WTC11 (cell line): Measurements from ENCODE around the gene NKD1. TPM values are rescaled to one million over a fixed set of nuclear protein-coding genes. Genes with fewer than 3 reads are reported as not detected.
A peak's percentile ranks its signal among the peaks of the same experiment; 100 is the strongest.

Experiments
- ATAC-seq: fragments of 200-7000 bp; cut with Tn5 transposase; 2 replicates; pipeline ENCODE4 v1.10.0; 2021; ENCODE audit warnings: mild to moderate bottlenecking, moderate library complexity
- CTCF ChIA-PET: fragments of 300-600 bp; sonication (Branson Sonifier 250); formaldehyde crosslinking; loops from one replicate; lab custom pipeline; 2021; ENCODE audit warnings: antibody characterized with exemption; lab: Charles Lee
- POLR2A ChIA-PET: fragments of 350-600 bp; sonication (Branson Sonifier 250); formaldehyde crosslinking; loops from one replicate; lab custom pipeline; 2021; ENCODE audit warnings: antibody characterized with exemption; lab: Charles Lee
- DNase-seq: peaks from one replicate; pipeline ENCODE4 v3.0.0; 2021; ENCODE audit warnings: low spot score
- H3K27ac Mint-ChIP-seq: 2 replicates; pipeline ENCODE4 v1.8.0; 2021; ENCODE audit warnings: mixed read lengths
- H3K27me3 Mint-ChIP-seq: 2 replicates; pipeline ENCODE4 v1.8.0; 2021; ENCODE audit warnings: low read depth, mild to moderate bottlenecking, moderate library complexity, mixed read lengths
- H3K36me3 Mint-ChIP-seq: 2 replicates; pipeline ENCODE4 v1.8.0; 2021; ENCODE audit warnings: mixed read lengths
- H3K4me1 Mint-ChIP-seq: 2 replicates; pipeline ENCODE4 v1.8.0; 2022; ENCODE audit warnings: mixed read lengths
- H3K4me3 Mint-ChIP-seq: 2 replicates; pipeline ENCODE4 v1.8.0; 2021; ENCODE audit warnings: mild to moderate bottlenecking, moderate library complexity, mixed read lengths
- H3K9me3 Mint-ChIP-seq: 2 replicates; pipeline ENCODE4 v1.8.0; 2021; ENCODE audit warnings: mixed read lengths
- NFE2L1 ChIP-seq: sonication (generic); formaldehyde crosslinking; IDR thresholded peaks from 2 replicates; pipeline ENCODE4 v1.8.1; 2023; ENCODE audit warnings: missing genetic modification reagents
- NFYB ChIP-seq: sonication (generic); formaldehyde crosslinking; conservative IDR thresholded peaks from 2 replicates; pipeline ENCODE4 v1.8.0; 2022; ENCODE audit warnings: low read depth, missing genetic modification reagents
- OVOL2 ChIP-seq: fragments of 250-450 bp; sonication (Bioruptor Pico); IDR thresholded peaks from 2 replicates; pipeline ENCODE4 v1.9.0; 2021; ENCODE audit warnings: mild to moderate bottlenecking, borderline replicate concordance
- SMAD4 ChIP-seq: sonication (generic); formaldehyde crosslinking; IDR thresholded peaks from 2 replicates; pipeline ENCODE4 v1.8.0; 2022; ENCODE audit warnings: mild to moderate bottlenecking, missing genetic modification reagents
- TP53 ChIP-seq: sonication (generic); formaldehyde crosslinking; IDR thresholded peaks from 2 replicates; pipeline ENCODE4 v1.8.1; 2023; ENCODE audit warnings: mild to moderate bottlenecking, missing genetic modification reagents
- total RNA-seq: library from RNA; stranded (reverse); gene quantifications from 3 replicates; pipeline ENCODE4 v1.2.3, GENCODE V29; 2021
- TF ChIP-seq, protein P1 (sequence below): sonication (generic); formaldehyde crosslinking; IDR thresholded peaks from 2 replicates; pipeline ENCODE4 v1.8.1; 2023; ENCODE audit warnings: mild to moderate bottlenecking, missing genetic modification reagents
- TF ChIP-seq, protein P2 (sequence below): sonication (generic); formaldehyde crosslinking; IDR thresholded peaks from 2 replicates; pipeline ENCODE4 v1.8.1; 2023; ENCODE audit warnings: mild to moderate bottlenecking, missing genetic modification reagents, moderate library complexity
- TF ChIP-seq, protein P3 (sequence below): sonication (generic); formaldehyde crosslinking; IDR thresholded peaks from 2 replicates; pipeline ENCODE4 v1.8.0; 2022; ENCODE audit warnings: mild to moderate bottlenecking, missing genetic modification reagents
- TF ChIP-seq, protein P4 (sequence below): sonication (generic); formaldehyde crosslinking; IDR thresholded peaks from 2 replicates; pipeline ENCODE4 v1.8.1; 2022; ENCODE audit warnings: low read depth, missing genetic modification reagents, borderline replicate concordance
- TF ChIP-seq, protein P5 (sequence below): sonication (generic); formaldehyde crosslinking; IDR thresholded peaks from 2 replicates; pipeline ENCODE4 v1.8.1; 2022; ENCODE audit warnings: missing genetic modification reagents, borderline replicate concordance
- TF ChIP-seq, protein P6 (sequence below): sonication (generic); formaldehyde crosslinking; IDR thresholded peaks from 2 replicates; pipeline ENCODE4 v1.8.0; 2022; ENCODE audit warnings: mild to moderate bottlenecking, missing genetic modification reagents

Gene NKD1
- total RNA-seq, 1 experiment from 2014 or later: 6.0 TPM

DNA sequence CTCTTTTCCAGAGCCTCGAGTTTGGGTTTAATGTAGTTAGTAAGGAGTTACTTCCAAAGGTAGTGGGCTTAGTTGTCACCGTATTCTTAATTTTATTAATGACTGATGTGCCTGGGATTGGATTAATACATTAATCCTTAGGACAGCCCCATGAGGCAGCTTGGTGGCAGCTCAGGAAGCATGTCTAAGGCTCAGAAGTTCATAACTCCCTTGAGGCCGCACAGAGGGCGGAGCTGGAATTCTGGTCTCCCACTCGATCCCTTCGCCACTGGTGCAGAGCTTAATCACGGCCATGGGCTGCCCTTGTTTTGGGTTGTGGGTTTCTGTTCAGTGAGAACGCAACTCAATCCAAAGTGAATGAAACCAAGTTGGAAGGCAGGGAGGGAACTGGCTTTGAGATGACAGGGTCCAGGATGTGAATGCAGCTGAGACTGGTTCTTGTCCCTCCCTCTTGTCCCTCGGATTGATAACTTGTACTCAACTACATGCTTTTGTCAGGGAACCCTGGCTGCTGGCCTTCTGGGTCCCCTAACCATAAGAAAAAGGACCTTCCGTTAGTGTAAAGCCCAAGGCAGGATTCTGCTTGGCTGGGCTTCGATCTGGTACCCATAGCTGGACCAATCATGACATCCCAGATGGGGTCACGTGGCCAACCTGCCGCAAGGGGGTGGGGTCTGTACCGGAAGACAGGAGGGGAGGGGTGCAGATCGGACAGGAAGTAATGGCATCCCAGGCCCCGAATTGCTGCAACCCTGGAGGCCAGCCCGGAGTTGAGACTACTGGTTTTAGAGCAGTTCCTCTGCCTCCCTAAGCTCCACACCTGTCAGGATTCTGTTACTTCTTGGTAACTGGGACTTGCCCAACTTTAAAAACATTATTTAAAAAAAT, 87.6 kb downstream of the NKD1 start:
- ATAC-seq (peak; percentile 83), DNase-seq (peak; percentile 35)
- H3K36me3 Mint-ChIP-seq: no peaks in the 10 kb centered on the region
- H3K4me3 Mint-ChIP-seq: no peak overlapping the region
- no peak overlapping the region for H3K27ac Mint-ChIP-seq
- TF ChIP-seq, protein P1, sequence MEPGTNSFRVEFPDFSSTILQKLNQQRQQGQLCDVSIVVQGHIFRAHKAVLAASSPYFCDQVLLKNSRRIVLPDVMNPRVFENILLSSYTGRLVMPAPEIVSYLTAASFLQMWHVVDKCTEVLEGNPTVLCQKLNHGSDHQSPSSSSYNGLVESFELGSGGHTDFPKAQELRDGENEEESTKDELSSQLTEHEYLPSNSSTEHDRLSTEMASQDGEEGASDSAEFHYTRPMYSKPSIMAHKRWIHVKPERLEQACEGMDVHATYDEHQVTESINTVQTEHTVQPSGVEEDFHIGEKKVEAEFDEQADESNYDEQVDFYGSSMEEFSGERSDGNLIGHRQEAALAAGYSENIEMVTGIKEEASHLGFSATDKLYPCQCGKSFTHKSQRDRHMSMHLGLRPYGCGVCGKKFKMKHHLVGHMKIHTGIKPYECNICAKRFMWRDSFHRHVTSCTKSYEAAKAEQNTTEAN (CRISPR knock-in tag): no peak
- TF ChIP-seq, protein P2, sequence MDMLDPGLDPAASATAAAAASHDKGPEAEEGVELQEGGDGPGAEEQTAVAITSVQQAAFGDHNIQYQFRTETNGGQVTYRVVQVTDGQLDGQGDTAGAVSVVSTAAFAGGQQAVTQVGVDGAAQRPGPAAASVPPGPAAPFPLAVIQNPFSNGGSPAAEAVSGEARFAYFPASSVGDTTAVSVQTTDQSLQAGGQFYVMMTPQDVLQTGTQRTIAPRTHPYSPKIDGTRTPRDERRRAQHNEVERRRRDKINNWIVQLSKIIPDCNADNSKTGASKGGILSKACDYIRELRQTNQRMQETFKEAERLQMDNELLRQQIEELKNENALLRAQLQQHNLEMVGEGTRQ (CRISPR knock-in tag): peak; percentile 82
- TF ChIP-seq, protein P3, sequence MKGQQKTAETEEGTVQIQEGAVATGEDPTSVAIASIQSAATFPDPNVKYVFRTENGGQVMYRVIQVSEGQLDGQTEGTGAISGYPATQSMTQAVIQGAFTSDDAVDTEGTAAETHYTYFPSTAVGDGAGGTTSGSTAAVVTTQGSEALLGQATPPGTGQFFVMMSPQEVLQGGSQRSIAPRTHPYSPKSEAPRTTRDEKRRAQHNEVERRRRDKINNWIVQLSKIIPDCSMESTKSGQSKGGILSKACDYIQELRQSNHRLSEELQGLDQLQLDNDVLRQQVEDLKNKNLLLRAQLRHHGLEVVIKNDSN (CRISPR knock-in tag): peak; percentile 67
- TF ChIP-seq, protein P4, sequence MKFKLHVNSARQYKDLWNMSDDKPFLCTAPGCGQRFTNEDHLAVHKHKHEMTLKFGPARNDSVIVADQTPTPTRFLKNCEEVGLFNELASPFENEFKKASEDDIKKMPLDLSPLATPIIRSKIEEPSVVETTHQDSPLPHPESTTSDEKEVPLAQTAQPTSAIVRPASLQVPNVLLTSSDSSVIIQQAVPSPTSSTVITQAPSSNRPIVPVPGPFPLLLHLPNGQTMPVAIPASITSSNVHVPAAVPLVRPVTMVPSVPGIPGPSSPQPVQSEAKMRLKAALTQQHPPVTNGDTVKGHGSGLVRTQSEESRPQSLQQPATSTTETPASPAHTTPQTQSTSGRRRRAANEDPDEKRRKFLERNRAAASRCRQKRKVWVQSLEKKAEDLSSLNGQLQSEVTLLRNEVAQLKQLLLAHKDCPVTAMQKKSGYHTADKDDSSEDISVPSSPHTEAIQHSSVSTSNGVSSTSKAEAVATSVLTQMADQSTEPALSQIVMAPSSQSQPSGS: no peak
- TF ChIP-seq, all 79 proteins: peak for 2
- POLR2A ChIA-PET: no interaction called here
- CTCF ChIA-PET: interaction anchor here (0.7 to 3.9 kb wide), 12 partner anchors 8 to 309 kb away, joined by 3 to 21 read pairs (median 4); no protein-coding TSS in a partner anchor
- H3K4me1 Mint-ChIP-seq: no peaks in the 10 kb centered on the region
- H3K27me3 Mint-ChIP-seq: no peaks in the 10 kb centered on the region
- H3K9me3 Mint-ChIP-seq: no peaks in the 10 kb centered on the region

DNA sequence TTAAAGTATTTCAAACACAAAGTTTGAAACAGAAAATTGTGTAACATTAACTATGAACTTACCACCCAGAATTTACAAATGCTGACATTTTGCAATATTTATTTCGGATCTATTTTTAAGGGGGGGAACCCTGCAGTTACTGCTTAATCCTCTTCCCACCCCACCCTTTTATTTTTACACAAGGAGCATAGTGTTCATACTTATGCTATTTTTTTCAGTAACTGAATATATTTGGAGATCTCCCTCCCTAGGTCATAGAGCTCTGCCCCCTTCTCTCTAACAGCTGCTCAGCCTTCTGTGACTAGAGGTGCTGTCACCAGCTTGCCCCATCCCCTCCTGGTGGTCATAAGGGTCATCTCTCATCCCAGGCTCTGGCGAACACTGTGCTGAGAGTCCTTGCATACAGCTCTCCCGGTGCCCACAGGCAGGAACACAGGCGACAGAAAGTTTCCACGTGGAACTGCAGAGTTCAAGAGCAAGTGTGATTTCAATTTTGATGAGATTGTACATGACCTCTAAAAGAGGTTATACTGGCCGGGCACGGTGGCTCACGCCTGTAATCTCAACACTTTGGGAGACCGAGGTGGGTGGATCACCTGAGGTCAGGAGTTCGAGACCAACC, 88.7 kb downstream of the NKD1 start:
- H3K4me1 Mint-ChIP-seq: no peaks in the 10 kb centered on the region
- no peak for TF ChIP-seq TP53 (CRISPR knock-in tag)
- TF ChIP-seq SMAD4 (CRISPR knock-in tag): no peak
- TF ChIP-seq, protein P3 (CRISPR knock-in tag): no peak
- TF ChIP-seq, protein P5, sequence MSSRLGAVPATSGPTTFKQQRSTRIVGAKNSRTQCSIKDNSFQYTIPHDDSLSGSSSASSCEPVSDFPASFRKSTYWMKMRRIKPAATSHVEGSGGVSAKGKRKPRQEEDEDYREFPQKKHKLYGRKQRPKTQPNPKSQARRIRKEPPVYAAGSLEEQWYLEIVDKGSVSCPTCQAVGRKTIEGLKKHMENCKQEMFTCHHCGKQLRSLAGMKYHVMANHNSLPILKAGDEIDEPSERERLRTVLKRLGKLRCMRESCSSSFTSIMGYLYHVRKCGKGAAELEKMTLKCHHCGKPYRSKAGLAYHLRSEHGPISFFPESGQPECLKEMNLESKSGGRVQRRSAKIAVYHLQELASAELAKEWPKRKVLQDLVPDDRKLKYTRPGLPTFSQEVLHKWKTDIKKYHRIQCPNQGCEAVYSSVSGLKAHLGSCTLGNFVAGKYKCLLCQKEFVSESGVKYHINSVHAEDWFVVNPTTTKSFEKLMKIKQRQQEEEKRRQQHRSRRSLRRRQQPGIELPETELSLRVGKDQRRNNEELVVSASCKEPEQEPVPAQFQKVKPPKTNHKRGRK (CRISPR knock-in tag): no peak
- no peak for TF ChIP-seq NFYB
- TF ChIP-seq OVOL2 (CRISPR knock-in tag): no peak
- TF ChIP-seq, protein P6, sequence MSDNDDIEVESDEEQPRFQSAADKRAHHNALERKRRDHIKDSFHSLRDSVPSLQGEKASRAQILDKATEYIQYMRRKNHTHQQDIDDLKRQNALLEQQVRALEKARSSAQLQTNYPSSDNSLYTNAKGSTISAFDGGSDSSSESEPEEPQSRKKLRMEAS (CRISPR knock-in tag): no peak
- TF ChIP-seq NFE2L1 (CRISPR knock-in tag): no peak
- TF ChIP-seq, all 79 proteins: peak for 0
- Mint-ChIP-seq H3K36me3 (no peaks in the 10 kb centered on the region), H3K9me3 (no peaks in the 10 kb centered on the region), H3K27me3 (no peaks in the 10 kb centered on the region), H3K4me3 (no peak overlapping the region), H3K27ac (no peak overlapping the region)
- ATAC-seq (peak; percentile 31; the same call in 1 of the 2 replicates), DNase-seq (no peak)
- CTCF ChIA-PET: interaction anchor here (0.6 to 3.9 kb wide), 8 partner anchors 9 to 89 kb away, joined by 3 to 21 read pairs (median 4); partner anchors contain the start of gene NKD1
- POLR2A ChIA-PET: no interaction called here
